Tibial nerve (tissue), 4 donors: ENCODE measurements around the gene PLXNA4.

Experiments
- CTCF ChIP-seq, 5 experiments: fragments of 200-600 bp in 3 of 5; fragments of 450-650 bp in 2 of 5; sonication (generic) in 3 of 5; IDR thresholded peaks; one replicate each; pipeline ENCODE4 v1.5.1; 2016 to 2019; ENCODE audit warnings: antibody characterized with exemption in 5 of 5, mild to moderate bottlenecking in 3 of 5, moderate library complexity in 2 of 5
- EP300 ChIP-seq, 2 donors: sonication (generic); formaldehyde crosslinking; IDR thresholded peaks; one replicate each; pipeline ENCODE4 v1.6.1; 2017; ENCODE audit warnings: antibody characterized with exemption in 2 of 2, mild to moderate bottlenecking in 1 of 2
- POLR2A ChIP-seq, 2 donors: fragments of 450-650 bp; IDR thresholded peaks; one replicate each; pipeline ENCODE4 v1.6.1; 2017; ENCODE audit warnings: antibody characterized with exemption in 2 of 2, mild to moderate bottlenecking in 2 of 2, moderate library complexity in 2 of 2

DNA sequence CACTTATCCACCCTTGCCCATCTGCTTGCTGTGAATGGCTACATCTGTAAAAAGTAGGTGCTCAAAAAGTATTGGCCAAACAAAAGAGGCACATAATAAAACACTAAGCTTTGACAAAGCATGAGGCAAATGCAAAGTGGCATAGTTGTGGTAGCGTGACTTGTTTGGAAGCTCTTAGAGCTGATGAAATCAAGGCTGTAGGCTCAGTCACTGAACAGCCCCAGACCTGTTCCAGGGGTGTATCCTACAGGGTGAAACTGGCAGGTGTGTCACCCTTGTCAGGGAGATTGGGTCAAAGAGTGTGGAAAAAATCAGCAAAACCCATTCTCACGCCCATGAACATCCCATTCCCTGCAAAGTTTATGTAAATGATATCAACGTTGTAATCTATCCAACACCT is 427.4 kb downstream of the PLXNA4 start:
- no peak for TF ChIP-seq CTCF (IDR thresholded peaks at IDR 0.05)
- TF ChIP-seq POLR2A (IDR thresholded peaks at IDR 0.05): no peak
- TF ChIP-seq EP300 (IDR thresholded peaks at IDR 0.05): no peak
